Keratinocyte (primary cell): ENCODE results near the gene TRMT112. TPM values are rescaled to one million over a fixed set of nuclear protein-coding genes. Genes with fewer than 3 reads are reported as not detected.

Experiments used
- DNase-seq: peaks from one replicate; pipeline ENCODE4 v3.0.0-alpha.2; 2011; ENCODE audit warnings: low read depth, missing footprints, low spot score
- FAIRE-seq: peaks from 2 replicates; lab custom pipeline; 2011; peaks lifted over from hg19 to GRCh38; lab: Jason Lieb, UNC
- H2AFZ ChIP-seq: 2 replicates; pipeline ENCODE4 v1.6.0; 2012; ENCODE audit warnings: low read length, control low read depth, inconsistent platforms; ENCODE audit not compliant: control insufficient read depth
- H3K27ac ChIP-seq: 2 replicates; pipeline ENCODE4 v1.5.1; 2011; ENCODE audit warnings: low read length; ENCODE audit not compliant: control insufficient read depth, insufficient read depth
- H3K27me3 ChIP-seq: 3 replicates; pipeline ENCODE4 v1.6.0; 2011; ENCODE audit warnings: low read length; ENCODE audit not compliant: control insufficient read depth, insufficient read depth; ENCODE audit errors: extremely low read depth
- H3K36me3 ChIP-seq, 2 experiments: 2 replicates in 1 of 2; 3 replicates in 1 of 2; pipeline ENCODE4 v1.5.1; 2011; ENCODE audit warnings: low read length in 2 of 2, mild to moderate bottlenecking in 1 of 2; ENCODE audit not compliant: control insufficient read depth in 2 of 2, insufficient read depth in 2 of 2; ENCODE audit errors: extremely low read depth in 1 of 2
- H3K4me1 ChIP-seq: 3 replicates; pipeline ENCODE4 v1.5.1; 2011; ENCODE audit warnings: low read length; ENCODE audit not compliant: control insufficient read depth, insufficient read depth; ENCODE audit errors: extremely low read depth
- H3K4me2 ChIP-seq: 3 replicates; pipeline ENCODE4 v1.6.0; 2011; ENCODE audit warnings: low read depth, low read length; ENCODE audit not compliant: control insufficient read depth, insufficient read depth; ENCODE audit errors: extremely low read depth
- H3K4me3 ChIP-seq, 3 experiments: fragments of 200-600 bp in 1 of 3; sonication (generic) in 1 of 3; 2 replicates in 2 of 3; 3 replicates in 1 of 3; pipeline ENCODE4 v1.5.1; 2011 to 2016; ENCODE audit warnings: low read length in 3 of 3, mild to moderate bottlenecking in 3 of 3, control low read depth in 2 of 3, inconsistent platforms in 1 of 3, low read depth in 1 of 3, mixed read lengths in 1 of 3, mixed run types in 1 of 3, moderate library complexity in 1 of 3; ENCODE audit not compliant: control insufficient read depth in 2 of 3, insufficient read depth in 2 of 3; ENCODE audit errors: extremely low read depth in 1 of 3
- H3K79me2 ChIP-seq: 2 replicates; pipeline ENCODE4 v1.6.0; 2012; ENCODE audit warnings: low read length; ENCODE audit not compliant: control insufficient read depth, insufficient read depth
- H3K9ac ChIP-seq: 3 replicates; pipeline ENCODE4 v1.6.0; 2011; ENCODE audit warnings: low read length; ENCODE audit not compliant: control insufficient read depth, insufficient read depth; ENCODE audit errors: extremely low read depth
- H3K9me1 ChIP-seq: 3 replicates; pipeline ENCODE4 v1.6.0; 2011; ENCODE audit warnings: low read length; ENCODE audit not compliant: control insufficient read depth, insufficient read depth; ENCODE audit errors: extremely low read depth
- H3K9me3 ChIP-seq: 2 replicates; pipeline ENCODE4 v1.5.1; 2012; ENCODE audit warnings: low read depth, low read length; ENCODE audit not compliant: control insufficient read depth
- H4K20me1 ChIP-seq: 3 replicates; pipeline ENCODE4 v1.6.0; 2011; ENCODE audit warnings: low read length; ENCODE audit not compliant: control insufficient read depth, insufficient read depth; ENCODE audit errors: extremely low read depth
- EZH2 ChIP-seq: IDR thresholded peaks from one replicate; pipeline ENCODE4 v1.6.1; 2012; ENCODE audit warnings: inconsistent platforms, mild to moderate bottlenecking, low read length, moderate library complexity
- dilution Hi-C: fragments of 300-500 bp; cut with MboI; formaldehyde crosslinking; loops from one replicate; pipeline ENCODE4 v1.7.0; 2020; ENCODE audit warnings: low sequenced_read_pairs; ENCODE audit not compliant: extremely low pct_ligation_motif_present
- polyA plus RNA-seq, 5 experiments: library from polyadenylated mRNA; depleted of rRNA in 3 of 5; stranded (reverse) in 3 of 5; stranded (forward) in 1 of 5; unstranded in 1 of 5; fragments of >200 nt; gene quantifications; 1 replicate in 1 of 5; 2 replicates in 3 of 5; 3 replicates in 1 of 5; pipeline versions ENCODE4 v1.2.1 to v1.2.3, GENCODE V29; 2011 to 2012; ENCODE audit warnings: missing spikeins in 2 of 5, low read depth in 1 of 5, low replicate concordance in 1 of 5
- TF ChIP-seq, protein P1 (sequence below), 3 experiments: IDR thresholded peaks in 1 of 3; conservative IDR thresholded peaks in 1 of 3; optimal IDR thresholded peaks in 1 of 3; 2 replicates in 2 of 3; 3 replicates in 1 of 3; pipeline versions ENCODE3 to v1.5.1; 2011; ENCODE audit warnings: low read length in 3 of 3, mild to moderate bottlenecking in 3 of 3, moderate library complexity in 2 of 3, control low read depth in 1 of 3, inconsistent platforms in 1 of 3; ENCODE audit not compliant: insufficient read depth in 2 of 3; ENCODE audit errors: extremely low read depth in 1 of 3

The TRMT112 gene
- polyA plus RNA-seq, 1 donor (not counting 4 experiments of a cell fraction or from before 2014, with no cell fraction given): 408 TPM

GRCh38 chr11:64296830-64297698 is 20.3 kb downstream of the TRMT112 start:
- FAIRE-seq (no peak), DNase-seq (no peak)
- no peak overlapping the region for H3K27ac ChIP-seq
- H4K20me1 ChIP-seq: no peaks in the 10 kb centered on the region
- peaks cover 60% of the 10 kb centered on the region for H3K27me3 ChIP-seq
- TF ChIP-seq, protein P1, sequence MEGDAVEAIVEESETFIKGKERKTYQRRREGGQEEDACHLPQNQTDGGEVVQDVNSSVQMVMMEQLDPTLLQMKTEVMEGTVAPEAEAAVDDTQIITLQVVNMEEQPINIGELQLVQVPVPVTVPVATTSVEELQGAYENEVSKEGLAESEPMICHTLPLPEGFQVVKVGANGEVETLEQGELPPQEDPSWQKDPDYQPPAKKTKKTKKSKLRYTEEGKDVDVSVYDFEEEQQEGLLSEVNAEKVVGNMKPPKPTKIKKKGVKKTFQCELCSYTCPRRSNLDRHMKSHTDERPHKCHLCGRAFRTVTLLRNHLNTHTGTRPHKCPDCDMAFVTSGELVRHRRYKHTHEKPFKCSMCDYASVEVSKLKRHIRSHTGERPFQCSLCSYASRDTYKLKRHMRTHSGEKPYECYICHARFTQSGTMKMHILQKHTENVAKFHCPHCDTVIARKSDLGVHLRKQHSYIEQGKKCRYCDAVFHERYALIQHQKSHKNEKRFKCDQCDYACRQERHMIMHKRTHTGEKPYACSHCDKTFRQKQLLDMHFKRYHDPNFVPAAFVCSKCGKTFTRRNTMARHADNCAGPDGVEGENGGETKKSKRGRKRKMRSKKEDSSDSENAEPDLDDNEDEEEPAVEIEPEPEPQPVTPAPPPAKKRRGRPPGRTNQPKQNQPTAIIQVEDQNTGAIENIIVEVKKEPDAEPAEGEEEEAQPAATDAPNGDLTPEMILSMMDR (optimal IDR thresholded peaks at IDR 0.05 in 1 of 3, IDR thresholded peaks at IDR 0.05 in 1 of 3, conservative IDR thresholded peaks at IDR 0.05 in 1 of 3; ENCODE audit: extremely low read depth in 1 of 3, insufficient read depth in 2 of 3, low read length in 3 of 3): no peak
- no peak for TF ChIP-seq EZH2
- H3K9me1 ChIP-seq: no peaks in the 10 kb centered on the region
- H3K4me3 ChIP-seq: no peak overlapping the region
- no peak overlapping the region for H2AFZ ChIP-seq
- dilution Hi-C loops: no loop called here
- H3K79me2 ChIP-seq: no peaks in the 10 kb centered on the region
- no peak overlapping the region for H3K9ac ChIP-seq
- no peaks in the 10 kb centered on the region for H3K9me3 ChIP-seq
- H3K36me3 ChIP-seq: no peaks in the 10 kb centered on the region
- H3K4me2 ChIP-seq: no peak overlapping the region
- peaks cover 20% of the 10 kb centered on the region for H3K4me1 ChIP-seq

- no peaks in the 10 kb centered on the region for H4K20me1 ChIP-seq
- no peaks in the 10 kb centered on the region for H3K9me3 ChIP-seq
- H3K4me1 ChIP-seq: peaks cover 21% of the 10 kb centered on the region
- TF ChIP-seq, protein P1 (optimal IDR thresholded peaks at IDR 0.05 in 1 of 3, IDR thresholded peaks at IDR 0.05 in 1 of 3, conservative IDR thresholded peaks at IDR 0.05 in 1 of 3; ENCODE audit: extremely low read depth in 1 of 3, insufficient read depth in 2 of 3, low read length in 3 of 3): no peak
- no peak for TF ChIP-seq EZH2
- no peak for FAIRE-seq
- H3K36me3 ChIP-seq: no peaks in the 10 kb centered on the region
- no peak overlapping the region for H3K4me2 ChIP-seq
- H3K27ac ChIP-seq: no peak overlapping the region
- H3K79me2 ChIP-seq: no peaks in the 10 kb centered on the region
- no peaks in the 10 kb centered on the region for H3K9me1 ChIP-seq
- H3K27me3 ChIP-seq: peaks cover 68% of the 10 kb centered on the region
- no peak overlapping the region for H2AFZ ChIP-seq
- H3K4me3 ChIP-seq: no peak overlapping the region
- DNase-seq: no peak
- dilution Hi-C loops: no loop called here
- no peak overlapping the region for H3K9ac ChIP-seq
These were observed 21.1 kb downstream of the TRMT112 start for GRCh38 chr11:64296236-64296635.
